ENCODE results near the gene TMEM225. TPM values are rescaled to one million over a fixed set of nuclear protein-coding genes. Genes with fewer than 3 reads are reported as not detected.
"Not testable (repeated sequence)": the region's sequence is repeated elsewhere in the genome, so short reads cannot be mapped to it uniquely, and the experiment has no call there.

The TMEM225 gene
- total and polyA plus RNA-seq, 4 donors, result not detected

DNA sequence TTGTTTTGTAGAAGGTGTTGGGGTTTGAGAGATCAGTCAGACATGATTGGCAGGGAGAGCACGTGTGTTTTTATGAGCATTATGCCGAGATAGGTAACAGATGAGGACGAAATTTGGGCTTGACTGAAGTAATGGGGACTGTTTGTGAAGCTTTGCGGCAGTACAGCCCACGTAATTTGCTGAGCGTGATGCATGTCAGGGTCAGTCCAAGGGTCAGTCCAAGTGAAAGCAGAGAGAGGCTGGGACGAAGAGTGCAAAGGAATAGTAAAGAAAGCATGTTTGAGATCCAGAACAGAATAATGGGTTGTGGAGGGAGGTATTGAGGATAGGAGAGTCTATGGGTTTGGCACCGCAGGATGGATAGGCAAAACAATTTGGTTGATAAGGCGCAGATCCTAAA lies 17.7 kb downstream of the TMEM225 start:
- H3K27ac ChIP-seq (ENCODE audit: low read depth, low read length); H3K27me3 ChIP-seq (ENCODE audit: control insufficient read depth, insufficient read depth, low read length); DNase-seq (ENCODE audit: low read depth in 4 of 6, low spot score in 6 of 6); H3K4me1 ChIP-seq (ENCODE audit: control insufficient read depth, insufficient read depth, low read length); H3K36me3 ChIP-seq (ENCODE audit: control insufficient read depth, insufficient read depth, low read length); H3K4me3 ChIP-seq (ENCODE audit: low read depth, low read length); H3K9me3 ChIP-seq (ENCODE audit: control insufficient read depth, insufficient read depth, low read length): not testable (repeated sequence)
- 77% methylated on average over 8 of the region's 9 CpGs for WGBS (ENCODE audit: insufficient coverage)

- H3K4me1 ChIP-seq (ENCODE audit: control insufficient read depth, insufficient read depth, low read length); H3K4me3 ChIP-seq (ENCODE audit: low read depth, low read length); H3K36me3 ChIP-seq (ENCODE audit: control insufficient read depth, insufficient read depth, low read length); H3K27ac ChIP-seq (ENCODE audit: low read depth, low read length); H3K27me3 ChIP-seq (ENCODE audit: control insufficient read depth, insufficient read depth, low read length); H3K9me3 ChIP-seq (ENCODE audit: control insufficient read depth, insufficient read depth, low read length); DNase-seq (ENCODE audit: low read depth in 4 of 6, low spot score in 6 of 6): not testable (repeated sequence)
- WGBS (ENCODE audit: insufficient coverage), result 50% methylated on average over 7 of the region's 7 CpGs
These were observed 20.2 kb downstream of the TMEM225 start for GRCh38 chr11:123865293-123865692.

DNA sequence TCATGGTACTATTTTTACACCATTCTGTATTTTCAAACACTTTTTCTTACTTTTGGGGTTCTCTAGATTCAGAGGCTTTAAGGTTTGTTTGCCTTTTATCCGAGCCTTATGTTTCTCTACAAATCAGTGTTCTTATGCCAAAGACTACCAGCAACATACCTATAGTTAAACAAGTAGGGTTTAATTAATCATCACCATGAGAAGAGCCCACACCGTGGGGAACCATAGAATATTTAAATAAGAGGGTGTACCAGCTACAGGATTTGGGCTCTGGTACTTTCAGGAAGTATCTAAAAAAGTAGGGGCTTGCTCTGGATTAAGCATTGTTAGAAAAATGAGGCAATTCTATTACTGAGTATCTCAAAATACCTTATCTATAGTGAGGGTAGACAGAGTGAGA lies 25.7 kb downstream of the TMEM225 start:
- no CpG with 5 or more reads among the region's 2 CpGs for WGBS (ENCODE audit: insufficient coverage)

GRCh38 chr11:123856444-123856843 lies 29.0 kb downstream of the TMEM225 start:
- Histone ChIP-seq H3K36me3 (ENCODE audit: control insufficient read depth, insufficient read depth, low read length) (no peaks in the 10 kb centered on the region), H3K4me1 (ENCODE audit: control insufficient read depth, insufficient read depth, low read length) (no peaks in the 10 kb centered on the region), H3K9me3 (ENCODE audit: control insufficient read depth, insufficient read depth, low read length) (no peaks in the 10 kb centered on the region), H3K4me3 (ENCODE audit: low read depth, low read length) (no peak overlapping the region), H3K27me3 (ENCODE audit: control insufficient read depth, insufficient read depth, low read length) (no peaks in the 10 kb centered on the region), H3K27ac (ENCODE audit: low read depth, low read length) (no peak overlapping the region)
- 100% methylated on average over 1 of the region's 2 CpGs for WGBS (ENCODE audit: insufficient coverage)
- DNase-seq (ENCODE audit: low read depth in 4 of 6, low spot score in 6 of 6), result no peak

More for the DNA sequence above, 25.7 kb downstream of the TMEM225 start:
- Histone ChIP-seq H3K27me3 (ENCODE audit: control insufficient read depth, insufficient read depth, low read length) (no peaks in the 10 kb centered on the region), H3K27ac (ENCODE audit: low read depth, low read length) (no peak overlapping the region), H3K4me3 (ENCODE audit: low read depth, low read length) (no peak overlapping the region), H3K4me1 (ENCODE audit: control insufficient read depth, insufficient read depth, low read length) (no peaks in the 10 kb centered on the region), H3K36me3 (ENCODE audit: control insufficient read depth, insufficient read depth, low read length) (no peaks in the 10 kb centered on the region), H3K9me3 (ENCODE audit: control insufficient read depth, insufficient read depth, low read length) (no peaks in the 10 kb centered on the region)
- no peak for DNase-seq (ENCODE audit: low read depth in 4 of 6, low spot score in 6 of 6)

- H3K9me3 ChIP-seq (ENCODE audit: control insufficient read depth, insufficient read depth, low read length), result no peaks in the 10 kb centered on the region
These were observed 32.4 kb downstream of the TMEM225 start for GRCh38 chr11:123853038-123853437.

DNA sequence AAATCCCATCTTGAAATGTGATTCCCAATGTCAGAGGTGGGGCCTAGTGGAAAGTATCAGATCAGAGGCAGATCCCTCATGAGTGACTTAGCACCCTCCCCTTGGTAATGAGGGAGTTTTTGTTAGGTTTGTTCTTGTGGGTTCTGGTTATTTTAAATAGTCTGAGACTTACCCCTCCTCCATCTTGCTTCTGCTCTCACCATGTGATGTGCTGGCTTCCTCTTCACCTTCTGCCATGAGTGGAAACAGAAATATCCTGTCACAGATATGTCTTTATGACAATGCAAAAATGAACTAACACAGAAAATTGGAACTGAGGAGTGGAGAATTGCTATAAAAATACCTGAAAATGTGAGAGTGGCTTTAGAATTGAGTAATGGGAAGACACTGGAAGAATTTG lies 33.1 kb downstream of the TMEM225 start:
- Histone ChIP-seq H3K36me3 (ENCODE audit: control insufficient read depth, insufficient read depth, low read length) (no peaks in the 10 kb centered on the region), H3K9me3 (ENCODE audit: control insufficient read depth, insufficient read depth, low read length) (no peaks in the 10 kb centered on the region), H3K4me1 (ENCODE audit: control insufficient read depth, insufficient read depth, low read length) (no peaks in the 10 kb centered on the region), H3K27me3 (ENCODE audit: control insufficient read depth, insufficient read depth, low read length) (no peaks in the 10 kb centered on the region), H3K27ac (ENCODE audit: low read depth, low read length) (no peak overlapping the region), H3K4me3 (ENCODE audit: low read depth, low read length) (no peak overlapping the region)
- DNase-seq (ENCODE audit: low read depth in 4 of 6, low spot score in 6 of 6), result no peak

More at GRCh38 chr11:123853038-123853437, 32.4 kb downstream of the TMEM225 start:
- Histone ChIP-seq H3K36me3 (ENCODE audit: control insufficient read depth, insufficient read depth, low read length) (no peaks in the 10 kb centered on the region), H3K27ac (ENCODE audit: low read depth, low read length) (no peak overlapping the region), H3K4me1 (ENCODE audit: control insufficient read depth, insufficient read depth, low read length) (no peaks in the 10 kb centered on the region), H3K4me3 (ENCODE audit: low read depth, low read length) (no peak overlapping the region), H3K27me3 (ENCODE audit: control insufficient read depth, insufficient read depth, low read length) (no peaks in the 10 kb centered on the region)
- WGBS (ENCODE audit: insufficient coverage), result 96% methylated on average over 2 of the region's 2 CpGs
- DNase-seq (ENCODE audit: low read depth in 4 of 6, low spot score in 6 of 6), result no peak

DNA sequence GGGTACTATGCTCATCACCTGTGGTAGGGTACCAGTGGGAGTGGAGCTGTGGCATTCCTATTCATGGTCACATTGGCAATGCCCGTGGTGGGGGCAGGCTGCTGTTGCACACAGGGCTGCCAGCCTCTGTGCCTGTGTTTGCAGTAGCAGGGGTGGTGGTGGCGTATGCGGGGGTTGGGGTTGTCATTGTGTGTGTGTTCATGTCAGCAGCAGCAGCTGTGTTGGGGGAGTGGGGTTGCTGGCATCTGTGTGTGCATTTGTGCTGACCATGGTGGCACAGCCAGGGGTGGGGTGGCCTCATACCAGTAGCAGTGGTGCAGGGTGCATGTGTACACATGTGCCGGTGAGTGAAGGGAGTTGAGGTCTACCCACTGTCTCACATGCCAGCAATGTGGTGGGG lies 34.4 kb downstream of the TMEM225 start:
- H3K27me3 ChIP-seq (ENCODE audit: control insufficient read depth, insufficient read depth, low read length), result no peaks in the 10 kb centered on the region
- H3K27ac ChIP-seq (ENCODE audit: low read depth, low read length), result no peak overlapping the region
- no peak overlapping the region for H3K4me3 ChIP-seq (ENCODE audit: low read depth, low read length)
- no peaks in the 10 kb centered on the region for H3K36me3 ChIP-seq (ENCODE audit: control insufficient read depth, insufficient read depth, low read length)
- no peaks in the 10 kb centered on the region for H3K9me3 ChIP-seq (ENCODE audit: control insufficient read depth, insufficient read depth, low read length)
- no peaks in the 10 kb centered on the region for H3K4me1 ChIP-seq (ENCODE audit: control insufficient read depth, insufficient read depth, low read length)
- 91% methylated on average over 4 of the region's 4 CpGs for WGBS (ENCODE audit: insufficient coverage)
- DNase-seq (ENCODE audit: low read depth in 4 of 6, low spot score in 6 of 6), result no peak

DNA sequence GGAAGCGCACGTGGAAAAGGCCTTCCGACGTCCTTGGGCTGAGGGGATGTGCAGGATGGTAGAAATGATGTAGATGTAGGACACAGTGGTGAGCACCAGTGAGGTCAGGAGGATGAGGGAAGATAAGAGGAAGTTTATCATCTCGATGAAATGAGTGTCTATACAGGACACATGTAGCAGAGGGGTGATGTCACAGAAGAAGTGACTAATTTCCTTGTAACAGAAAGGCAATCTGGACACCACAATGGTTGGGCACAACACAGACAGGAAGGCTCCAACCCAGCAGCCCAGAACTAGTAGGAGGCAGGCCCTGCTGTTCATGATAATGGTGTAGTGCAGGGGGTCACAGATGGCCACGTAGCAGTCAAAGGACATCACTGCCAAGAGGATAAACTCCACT lies 44.3 kb downstream of the TMEM225 start:
- no peak overlapping the region for H3K4me3 ChIP-seq (ENCODE audit: low read depth, low read length)
- no peaks in the 10 kb centered on the region for H3K4me1 ChIP-seq (ENCODE audit: control insufficient read depth, insufficient read depth, low read length)
- H3K9me3 ChIP-seq (ENCODE audit: control insufficient read depth, insufficient read depth, low read length), result no peaks in the 10 kb centered on the region
- no peaks in the 10 kb centered on the region for H3K27me3 ChIP-seq (ENCODE audit: control insufficient read depth, insufficient read depth, low read length)
- no peaks in the 10 kb centered on the region for H3K36me3 ChIP-seq (ENCODE audit: control insufficient read depth, insufficient read depth, low read length)
- no peak overlapping the region for H3K27ac ChIP-seq (ENCODE audit: low read depth, low read length)
- WGBS (ENCODE audit: insufficient coverage), result 93% methylated on average over 5 of the region's 6 CpGs
- DNase-seq (ENCODE audit: low read depth in 4 of 6, low spot score in 6 of 6), result no peak

GRCh38 chr11:123839131-123839530 lies 46.3 kb downstream of the TMEM225 start:
- Histone ChIP-seq H3K9me3 (ENCODE audit: control insufficient read depth, insufficient read depth, low read length) (no peaks in the 10 kb centered on the region), H3K27ac (ENCODE audit: low read depth, low read length) (no peak overlapping the region), H3K27me3 (ENCODE audit: control insufficient read depth, insufficient read depth, low read length) (no peaks in the 10 kb centered on the region), H3K36me3 (ENCODE audit: control insufficient read depth, insufficient read depth, low read length) (no peaks in the 10 kb centered on the region), H3K4me1 (ENCODE audit: control insufficient read depth, insufficient read depth, low read length) (no peaks in the 10 kb centered on the region), H3K4me3 (ENCODE audit: low read depth, low read length) (no peak overlapping the region)
- DNase-seq (ENCODE audit: low read depth in 4 of 6, low spot score in 6 of 6), result no peak
- WGBS (ENCODE audit: insufficient coverage), result 93% methylated on average over 4 of the region's 5 CpGs

GRCh38 chr11:123838659-123839058 lies 46.8 kb downstream of the TMEM225 start:
- DNase-seq (ENCODE audit: low read depth in 4 of 6, low spot score in 6 of 6), result no peak
- no peak overlapping the region for H3K4me3 ChIP-seq (ENCODE audit: low read depth, low read length)
- H3K9me3 ChIP-seq (ENCODE audit: control insufficient read depth, insufficient read depth, low read length), result no peaks in the 10 kb centered on the region
- no peaks in the 10 kb centered on the region for H3K4me1 ChIP-seq (ENCODE audit: control insufficient read depth, insufficient read depth, low read length)
- H3K36me3 ChIP-seq (ENCODE audit: control insufficient read depth, insufficient read depth, low read length), result no peaks in the 10 kb centered on the region
- no peak overlapping the region for H3K27ac ChIP-seq (ENCODE audit: low read depth, low read length)
- H3K27me3 ChIP-seq (ENCODE audit: control insufficient read depth, insufficient read depth, low read length), result no peaks in the 10 kb centered on the region
- no CpG with 5 or more reads among the region's 1 CpG for WGBS (ENCODE audit: insufficient coverage)

Measured in spinal cord (tissue), 10 donors.